Measurements from ENCODE around the gene DNTTIP2. TPM values are rescaled to one million over a fixed set of nuclear protein-coding genes. Genes with fewer than 3 reads are reported as not detected.

Gene DNTTIP2
- total and polyA plus RNA-seq, 12 donors = 12.9 to 109 (median 40.2) TPM

DNA sequence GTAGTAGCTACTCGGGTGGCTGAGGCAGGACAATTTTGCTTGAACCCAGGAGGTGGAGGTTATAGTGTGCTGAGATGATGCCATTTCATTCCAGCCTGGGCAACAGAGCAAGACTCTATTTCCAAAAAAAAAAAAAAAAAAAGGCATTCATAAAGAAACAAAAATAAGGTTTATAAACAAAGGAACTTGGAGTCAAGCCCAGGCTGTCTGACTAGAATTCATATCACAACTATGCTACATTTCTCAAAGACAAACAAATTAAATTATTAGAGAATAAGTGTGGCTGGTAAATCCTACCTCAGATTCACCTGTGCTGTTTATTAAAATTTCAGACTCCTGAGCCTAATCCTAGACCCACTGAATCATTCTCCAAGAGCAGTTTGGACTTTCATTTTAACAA is 26.0 kb upstream of the DNTTIP2 start:
- DNase-seq = no peak
- Histone ChIP-seq H3K4me3 (no peak overlapping the region), H3K27ac (peak overlapping the region in 2 of 5 donors; percentile 24 to 35), H3K9me3 (replicated peaks in 1 of 3) (no peaks in the 10 kb centered on the region), H3K4me1 (replicated peaks in 1 of 2) (peaks cover 4 to 48% of the 10 kb centered on the region in 2 donors), H3K36me3 (replicated peaks in 1 of 2) (peaks cover 0 to 15% of the 10 kb centered on the region in 2 donors), H3K27me3 (no peaks in the 10 kb centered on the region)
- intact Hi-C loops (cut with DNase I) = no loop called here
- WGBS, 4 donors = 69 to 96% (median 83%) methylated on average over 1 of the region's 1 CpG
- TF ChIP-seq POLR2A (IDR thresholded peaks at IDR 0.05) = no peak
- TF ChIP-seq, protein P1, sequence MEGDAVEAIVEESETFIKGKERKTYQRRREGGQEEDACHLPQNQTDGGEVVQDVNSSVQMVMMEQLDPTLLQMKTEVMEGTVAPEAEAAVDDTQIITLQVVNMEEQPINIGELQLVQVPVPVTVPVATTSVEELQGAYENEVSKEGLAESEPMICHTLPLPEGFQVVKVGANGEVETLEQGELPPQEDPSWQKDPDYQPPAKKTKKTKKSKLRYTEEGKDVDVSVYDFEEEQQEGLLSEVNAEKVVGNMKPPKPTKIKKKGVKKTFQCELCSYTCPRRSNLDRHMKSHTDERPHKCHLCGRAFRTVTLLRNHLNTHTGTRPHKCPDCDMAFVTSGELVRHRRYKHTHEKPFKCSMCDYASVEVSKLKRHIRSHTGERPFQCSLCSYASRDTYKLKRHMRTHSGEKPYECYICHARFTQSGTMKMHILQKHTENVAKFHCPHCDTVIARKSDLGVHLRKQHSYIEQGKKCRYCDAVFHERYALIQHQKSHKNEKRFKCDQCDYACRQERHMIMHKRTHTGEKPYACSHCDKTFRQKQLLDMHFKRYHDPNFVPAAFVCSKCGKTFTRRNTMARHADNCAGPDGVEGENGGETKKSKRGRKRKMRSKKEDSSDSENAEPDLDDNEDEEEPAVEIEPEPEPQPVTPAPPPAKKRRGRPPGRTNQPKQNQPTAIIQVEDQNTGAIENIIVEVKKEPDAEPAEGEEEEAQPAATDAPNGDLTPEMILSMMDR (IDR thresholded peaks at IDR 0.05) = no peak

DNA sequence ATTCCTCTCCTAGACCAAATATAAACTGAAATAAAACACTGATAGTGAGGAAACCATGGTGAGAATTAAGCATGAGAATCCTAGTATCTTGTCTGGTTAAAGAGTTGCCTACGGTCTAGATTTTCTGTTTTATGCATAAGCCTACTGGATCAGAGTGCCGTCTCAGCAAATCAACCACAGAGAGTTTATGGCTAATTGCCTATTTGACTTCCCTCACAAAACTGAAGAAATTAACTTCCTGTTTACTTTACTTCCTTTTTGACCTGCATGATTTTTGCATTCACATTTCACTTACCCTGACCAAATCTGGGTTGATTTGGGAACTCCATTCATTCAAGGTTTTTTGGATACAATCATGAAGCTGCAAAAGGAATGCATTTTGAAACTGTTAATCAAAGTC is 25.2 kb upstream of the DNTTIP2 start:
- no peaks in the 10 kb centered on the region for H3K9me3 ChIP-seq (replicated peaks in 1 of 3)
- H3K4me3 ChIP-seq = no peak overlapping the region
- no peaks in the 10 kb centered on the region for H3K27me3 ChIP-seq
- no peak for DNase-seq
- TF ChIP-seq POLR2A (IDR thresholded peaks at IDR 0.05) = no peak
- TF ChIP-seq, protein P1 (IDR thresholded peaks at IDR 0.05) = no peak
- H3K27ac ChIP-seq = no peak overlapping the region
- WGBS, 4 donors = 49 to 58% (median 52%) methylated on average over 2 of the region's 2 CpGs
- peaks cover 0 to 21% of the 10 kb centered on the region in 2 donors for H3K36me3 ChIP-seq (replicated peaks in 1 of 2)
- peaks cover 4 to 48% of the 10 kb centered on the region in 2 donors for H3K4me1 ChIP-seq (replicated peaks in 1 of 2)
- intact Hi-C loops (cut with DNase I) = no loop called here

DNA sequence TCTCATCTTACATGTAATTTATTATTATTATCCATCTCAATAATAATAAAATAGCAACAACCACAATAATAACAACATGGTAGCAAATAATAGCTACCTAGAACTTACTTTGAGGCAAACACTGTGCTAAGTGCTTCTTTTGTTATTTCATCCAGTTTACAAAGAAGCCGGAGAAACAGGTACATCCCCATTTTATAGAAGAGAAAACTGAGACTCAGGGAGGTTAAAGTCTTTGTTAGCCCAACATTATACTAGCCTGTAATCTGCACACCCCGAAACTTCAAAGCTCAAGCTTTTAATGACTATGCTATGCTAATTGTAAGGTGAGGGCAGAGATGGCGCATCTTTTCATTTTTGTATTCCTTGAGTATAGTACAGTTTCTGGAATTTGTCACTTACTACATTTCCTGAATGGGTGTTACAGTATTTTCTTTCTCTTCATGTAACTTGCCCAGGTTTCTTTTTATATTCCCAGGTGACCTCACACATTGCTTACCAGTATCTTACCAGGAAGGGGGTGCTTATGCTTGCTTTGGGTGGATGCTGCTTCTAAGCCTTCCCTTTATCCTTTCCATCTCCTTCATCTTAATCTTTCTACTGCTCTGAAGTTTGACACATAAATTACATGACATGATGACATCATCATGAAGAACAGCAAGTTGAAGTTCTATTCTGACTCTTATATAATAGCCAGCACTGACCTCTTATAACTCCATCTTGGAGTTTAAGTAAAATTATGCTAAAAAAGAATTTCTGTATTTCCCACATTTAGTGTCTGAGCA is 21.9 kb upstream of the DNTTIP2 start:
- intact Hi-C loops (cut with DNase I) = no loop called here

DNA sequence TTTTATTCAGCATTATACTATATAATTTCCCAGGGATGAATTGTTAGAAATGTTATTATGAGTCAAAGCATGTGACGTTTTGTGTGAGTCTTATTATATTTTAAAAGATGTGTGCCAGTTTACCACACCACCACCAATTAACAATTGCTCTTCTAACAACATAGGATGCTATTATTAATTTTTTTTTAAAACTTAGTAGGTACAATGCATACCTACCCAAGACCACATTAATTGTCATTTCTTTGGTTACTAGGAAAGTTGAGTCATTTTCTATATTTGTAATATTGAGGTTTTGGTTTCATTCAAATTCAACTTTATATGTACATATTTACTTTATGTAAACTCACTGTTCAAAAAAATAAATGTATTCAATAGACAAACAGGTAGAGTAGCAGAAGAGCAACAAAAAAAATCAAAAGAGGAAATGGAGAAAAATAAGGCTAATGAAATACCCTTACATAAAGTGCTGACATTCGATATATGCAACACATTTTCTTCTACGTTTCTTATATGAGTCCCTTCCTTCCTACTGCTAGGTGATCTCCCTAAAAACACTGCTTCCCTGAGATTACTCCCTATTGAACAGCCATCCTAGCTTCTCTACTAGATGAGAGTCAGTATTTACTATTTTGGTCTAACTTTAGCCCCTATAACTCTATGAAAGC is 20.7 kb upstream of the DNTTIP2 start:
- no peaks in the 10 kb centered on the region for H3K27me3 ChIP-seq
- H3K4me3 ChIP-seq = no peak overlapping the region
- H3K27ac ChIP-seq = no peak overlapping the region
- 85 to 90% (median 87%) methylated on average over 3 of the region's 3 CpGs for WGBS, 4 donors
- intact Hi-C loops (cut with DNase I) = no loop called here
- TF ChIP-seq POLR2A (IDR thresholded peaks at IDR 0.05) = no peak
- TF ChIP-seq, protein P1 (IDR thresholded peaks at IDR 0.05) = no peak
- no peak for DNase-seq
- H3K9me3 ChIP-seq (replicated peaks in 1 of 3) = no peaks in the 10 kb centered on the region
- peaks cover 0 to 13% of the 10 kb centered on the region in 2 donors for H3K4me1 ChIP-seq (replicated peaks in 1 of 2)
- peaks cover 0 to 46% of the 10 kb centered on the region in 2 donors for H3K36me3 ChIP-seq (replicated peaks in 1 of 2)

More for the DNA sequence above, 21.9 kb upstream of the DNTTIP2 start:
- H3K36me3 ChIP-seq (replicated peaks in 1 of 2) = peaks cover 0 to 35% of the 10 kb centered on the region in 2 donors
- WGBS, 4 donors = 95 to 98% (median 96%) methylated on average over 3 of the region's 3 CpGs
- H3K9me3 ChIP-seq (replicated peaks in 1 of 3) = no peaks in the 10 kb centered on the region
- TF ChIP-seq, protein P1 (IDR thresholded peaks at IDR 0.05) = no peak
- TF ChIP-seq POLR2A (IDR thresholded peaks at IDR 0.05) = no peak
- DNase-seq = no peak
- no peaks in the 10 kb centered on the region for H3K27me3 ChIP-seq
- no peak overlapping the region for H3K27ac ChIP-seq
- peaks cover under 1 to 25% of the 10 kb centered on the region in 2 donors for H3K4me1 ChIP-seq (replicated peaks in 1 of 2)
- H3K4me3 ChIP-seq = no peak overlapping the region

Data from adrenal gland (tissue), 12 donors.